GM21515 (cell line): ENCODE results near the gene MTF2.
A peak's percentile ranks its signal among the peaks of the same experiment; 100 is the strongest.

ENCODE experiments used
- ATAC-seq: cut with Tn5 transposase; IDR thresholded peaks from one replicate; pipeline ENCODE4 v1.9.1; 2021; ENCODE audit not compliant: unreplicated experiment

MTF2 gene

GRCh38 chr1:93180723-93181613, 101.9 kb downstream of the MTF2 start, which contains the start of gene CCDC18:
Gene CCDC18, plus strand, starts transcription at chr1:93180724. Its CDS starts 2,638 bp downstream, at chr1:93183362.
- peak; percentile 3 for ATAC-seq

- ATAC-seq = no peak
These were observed 107.6 kb downstream of the MTF2 start for GRCh38 chr1:93186667-93187066.
